T1000 (cell line): Measurements from ENCODE around the gene MYO1F.
"Not testable (repeated sequence)": the region's sequence is repeated elsewhere in the genome, so short reads cannot be mapped to it uniquely, and the experiment has no call there.

Experiments
- DNase-seq: peaks from one replicate; lab custom pipeline; 2025; ENCODE audit warnings: mixed read lengths; lab: John Stamatoyannopoulos, UW

MYO1F gene

GRCh38 chr19:8577247-8577646 is at the start of gene MYO1F:
TSS of gene MYO1F (minus strand) at chr19:8577442. CDS start at chr19:8577309, 133 bp downstream.
- no peak for DNase-seq

- no peak for DNase-seq
These were observed 49.6 kb upstream of the MYO1F start for GRCh38 chr19:8626842-8627241.

GRCh38 chr19:8622886-8623285 is 45.6 kb upstream of the MYO1F start:
- DNase-seq, result not testable (repeated sequence)

- no peak for DNase-seq
These were observed 41.5 kb upstream of the MYO1F start for GRCh38 chr19:8618751-8619150.

- no peak for DNase-seq
These were observed 40.7 kb upstream of the MYO1F start for GRCh38 chr19:8617984-8618383.

- not testable (repeated sequence) for DNase-seq
These were observed 40.1 kb upstream of the MYO1F start for GRCh38 chr19:8617325-8617724.

- DNase-seq, result no peak
These were observed 39.6 kb upstream of the MYO1F start for GRCh38 chr19:8616861-8617260.

- DNase-seq, result no peak
These were observed 38.8 kb upstream of the MYO1F start for GRCh38 chr19:8615813-8616596.

- no peak for DNase-seq
These were observed 37.8 kb upstream of the MYO1F start for GRCh38 chr19:8615024-8615423.

- no peak for DNase-seq
These were observed 37.2 kb upstream of the MYO1F start for GRCh38 chr19:8614455-8614854.

- DNase-seq, result no peak
These were observed 35.5 kb upstream of the MYO1F start for GRCh38 chr19:8612807-8613171.

GRCh38 chr19:8611877-8612806 is 34.9 kb upstream of the MYO1F start:
- no peak for DNase-seq

- DNase-seq, result no peak
These were observed 34.2 kb upstream of the MYO1F start for GRCh38 chr19:8611391-8611876.

- no peak for DNase-seq
These were observed 33.7 kb upstream of the MYO1F start for GRCh38 chr19:8610936-8611300.

GRCh38 chr19:8610041-8610935 is 33.0 kb upstream of the MYO1F start, which contains the start of gene ADAMTS10:
TSS of gene ADAMTS10 (minus strand) at chr19:8610715. CDS start at chr19:8605710, 5,005 bp downstream.
- no peak for DNase-seq

- no peak for DNase-seq
These were observed 32.2 kb upstream of the MYO1F start for GRCh38 chr19:8609279-8610040.

- DNase-seq, result no peak
These were observed 31.7 kb upstream of the MYO1F start for GRCh38 chr19:8608941-8609278.

GRCh38 chr19:8607386-8607785 is 30.1 kb upstream of the MYO1F start:
- DNase-seq, result no peak

- DNase-seq, result no peak
These were observed 28.3 kb upstream of the MYO1F start for GRCh38 chr19:8605514-8605913.

- DNase-seq, result no peak
These were observed 24.6 kb upstream of the MYO1F start for GRCh38 chr19:8601796-8602195.

GRCh38 chr19:8600816-8601215 is 23.6 kb upstream of the MYO1F start:
- DNase-seq, result no peak
